Mucosa of descending colon (tissue), 3 donors: ENCODE results near the gene PPP2R5C. TPM values are rescaled to one million over a fixed set of nuclear protein-coding genes. Genes with fewer than 3 reads are reported as not detected.

Experiments used
- ATAC-seq: fragments of 200-7000 bp; cut with Tn5 transposase; one replicate; pipeline ENCODE4 v1.9.1; 2020; ENCODE audit warnings: mild to moderate bottlenecking, moderate library complexity
- DNase-seq, 3 donors: peaks; one replicate each; pipeline ENCODE4 v3.0.0-alpha.2; 2020
- H3K36me3 ChIP-seq: fragments of 200-600 bp; one replicate; pipeline ENCODE4 v1.8.0; 2021; ENCODE audit warnings: low read depth, mild to moderate bottlenecking
- H3K4me1 ChIP-seq: fragments of 200-600 bp; one replicate; pipeline ENCODE4 v1.8.0; 2021; ENCODE audit warnings: low read depth, mild to moderate bottlenecking
- H3K4me3 ChIP-seq: fragments of 200-600 bp; one replicate; pipeline ENCODE4 v1.8.0; 2021; ENCODE audit warnings: mild to moderate bottlenecking
- H3K9me3 ChIP-seq: fragments of 200-600 bp; one replicate; pipeline ENCODE4 v1.8.0; 2021; ENCODE audit warnings: mild to moderate bottlenecking
- intact Hi-C, 2 donors: fragments of 100-400 bp; cut with DNase I in 1 of 2; cut with micrococcal nuclease in 1 of 2; formaldehyde crosslinking; loops; one replicate each; pipeline versions ENCODE4 v1.11.0 to v1.11.1; 2022; cut with DNase I, micrococcal nuclease
- total RNA-seq, 3 donors: library from RNA; stranded (reverse); fragmentation: NEBNext Ultra II Directional in 2 of 3; extraction: Animal tissue kit (Norgen Biotek cat#: 25700) in 2 of 3; gene quantifications; one replicate each; pipeline versions ENCODE4 v1.2.1 to v1.2.4, GENCODE V29; 2021 to 2023
- TF ChIP-seq, protein P1 (sequence below): fragments of 200-600 bp; IDR thresholded peaks from one replicate; pipeline ENCODE4 v1.8.0; 2022; ENCODE audit warnings: antibody characterized with exemption, mild to moderate bottlenecking
- donor health status: DM: no; HTN: no; CAD: no; lungs with moderate emphysema.
- donor health status: DM: no; HTN: no; CAD: no.
- donor health status: DM: no; HTN: yes; CAD: no.

The PPP2R5C gene
- total RNA-seq, 3 donors from 2014 or later = 131 to 173 (median 160) TPM

DNA sequence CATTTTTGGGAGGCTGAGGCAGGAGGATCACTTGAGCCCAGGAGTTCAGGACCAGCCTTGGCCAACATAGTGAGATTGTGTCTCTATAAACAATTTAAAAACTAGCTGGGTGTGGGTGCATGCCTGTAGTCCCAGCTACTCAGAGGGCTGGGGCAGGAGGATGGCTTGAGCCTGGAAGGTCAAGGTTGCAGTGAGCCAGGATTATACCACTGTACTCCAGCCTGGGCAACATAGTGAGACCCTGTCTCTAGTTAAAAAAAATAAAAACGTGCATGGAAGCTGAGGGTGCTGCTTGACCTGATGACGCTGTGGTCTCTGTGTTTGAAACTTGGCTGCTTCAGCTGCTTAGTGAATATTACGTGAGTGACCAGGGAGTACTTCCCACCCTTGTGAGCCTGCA lies 89.7 kb downstream of the PPP2R5C start:
- intact Hi-C loops = no loop called here
- H3K4me1 ChIP-seq = peaks cover 30% of the 10 kb centered on the region

DNA sequence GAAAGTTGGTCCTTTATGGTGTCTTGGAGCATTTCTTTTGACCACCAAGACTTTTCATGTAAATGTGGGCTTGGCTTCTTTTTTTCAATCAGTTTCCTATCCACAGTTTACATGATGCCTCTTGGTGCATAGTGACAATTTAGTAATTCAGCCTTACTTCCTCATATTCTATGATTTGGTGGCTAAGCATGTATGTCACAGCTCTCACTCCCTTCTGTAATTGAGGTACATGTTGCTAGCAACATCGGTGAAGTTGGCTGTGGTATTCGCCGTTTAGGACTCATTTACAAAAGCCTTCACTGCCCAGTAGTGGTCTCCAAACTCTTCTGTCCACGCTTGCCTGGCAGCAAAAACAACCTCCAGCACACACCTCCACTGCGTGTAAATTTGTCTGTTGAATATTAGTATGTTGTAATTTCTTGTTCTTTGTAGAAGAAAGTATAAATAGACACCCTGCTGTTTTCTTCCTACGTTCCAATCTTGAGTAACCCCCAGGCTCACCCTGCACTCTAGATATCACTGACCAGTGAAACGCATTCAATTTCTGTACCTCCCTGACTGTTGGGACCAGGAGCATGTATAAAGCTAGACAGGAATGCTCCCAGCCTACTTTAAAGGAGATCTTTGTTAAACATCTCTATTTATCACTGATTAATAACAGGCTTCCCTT lies 90.4 kb downstream of the PPP2R5C start:
- Histone ChIP-seq H3K4me3 (no peak overlapping the region), H3K9me3 (no peaks in the 10 kb centered on the region), H3K4me1 (peaks cover 35% of the 10 kb centered on the region), H3K36me3 (no peaks in the 10 kb centered on the region)
- TF ChIP-seq, protein P1, sequence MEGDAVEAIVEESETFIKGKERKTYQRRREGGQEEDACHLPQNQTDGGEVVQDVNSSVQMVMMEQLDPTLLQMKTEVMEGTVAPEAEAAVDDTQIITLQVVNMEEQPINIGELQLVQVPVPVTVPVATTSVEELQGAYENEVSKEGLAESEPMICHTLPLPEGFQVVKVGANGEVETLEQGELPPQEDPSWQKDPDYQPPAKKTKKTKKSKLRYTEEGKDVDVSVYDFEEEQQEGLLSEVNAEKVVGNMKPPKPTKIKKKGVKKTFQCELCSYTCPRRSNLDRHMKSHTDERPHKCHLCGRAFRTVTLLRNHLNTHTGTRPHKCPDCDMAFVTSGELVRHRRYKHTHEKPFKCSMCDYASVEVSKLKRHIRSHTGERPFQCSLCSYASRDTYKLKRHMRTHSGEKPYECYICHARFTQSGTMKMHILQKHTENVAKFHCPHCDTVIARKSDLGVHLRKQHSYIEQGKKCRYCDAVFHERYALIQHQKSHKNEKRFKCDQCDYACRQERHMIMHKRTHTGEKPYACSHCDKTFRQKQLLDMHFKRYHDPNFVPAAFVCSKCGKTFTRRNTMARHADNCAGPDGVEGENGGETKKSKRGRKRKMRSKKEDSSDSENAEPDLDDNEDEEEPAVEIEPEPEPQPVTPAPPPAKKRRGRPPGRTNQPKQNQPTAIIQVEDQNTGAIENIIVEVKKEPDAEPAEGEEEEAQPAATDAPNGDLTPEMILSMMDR = no peak
- ATAC-seq (peak; percentile 10), DNase-seq (no peak)
- intact Hi-C loops = no loop called here

More for the DNA sequence above, 89.7 kb downstream of the PPP2R5C start:
- Histone ChIP-seq H3K36me3 (no peaks in the 10 kb centered on the region), H3K4me3 (no peak overlapping the region), H3K9me3 (no peaks in the 10 kb centered on the region)
- TF ChIP-seq, protein P1 = no peak
- ATAC-seq (no peak), DNase-seq (no peak)

DNA sequence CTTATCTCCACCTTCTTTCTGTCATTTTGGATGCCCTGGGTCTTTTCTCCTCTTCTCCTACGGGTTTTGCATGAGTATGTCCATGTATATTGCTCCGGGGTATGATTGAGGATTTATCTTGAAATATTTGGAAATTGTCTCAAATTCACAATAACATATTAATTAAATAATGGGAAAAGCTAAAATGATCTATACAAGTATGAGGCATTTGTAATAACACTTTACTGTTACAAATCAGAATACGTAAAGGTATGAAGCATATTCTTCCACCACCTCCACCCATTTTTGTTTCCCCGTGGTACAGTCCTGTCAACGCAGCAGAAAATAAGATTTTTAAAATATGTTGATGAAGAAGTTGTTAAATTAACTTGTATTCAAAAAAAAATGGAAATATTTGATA lies 91.3 kb downstream of the PPP2R5C start:
- ATAC-seq = no peak
- Histone ChIP-seq H3K9me3 (no peaks in the 10 kb centered on the region), H3K4me3 (no peak overlapping the region), H3K4me1 (peaks cover 36% of the 10 kb centered on the region), H3K36me3 (no peaks in the 10 kb centered on the region)
- DNase-seq = no peak
- intact Hi-C loops = no loop called here
- TF ChIP-seq, protein P1 = no peak

DNA sequence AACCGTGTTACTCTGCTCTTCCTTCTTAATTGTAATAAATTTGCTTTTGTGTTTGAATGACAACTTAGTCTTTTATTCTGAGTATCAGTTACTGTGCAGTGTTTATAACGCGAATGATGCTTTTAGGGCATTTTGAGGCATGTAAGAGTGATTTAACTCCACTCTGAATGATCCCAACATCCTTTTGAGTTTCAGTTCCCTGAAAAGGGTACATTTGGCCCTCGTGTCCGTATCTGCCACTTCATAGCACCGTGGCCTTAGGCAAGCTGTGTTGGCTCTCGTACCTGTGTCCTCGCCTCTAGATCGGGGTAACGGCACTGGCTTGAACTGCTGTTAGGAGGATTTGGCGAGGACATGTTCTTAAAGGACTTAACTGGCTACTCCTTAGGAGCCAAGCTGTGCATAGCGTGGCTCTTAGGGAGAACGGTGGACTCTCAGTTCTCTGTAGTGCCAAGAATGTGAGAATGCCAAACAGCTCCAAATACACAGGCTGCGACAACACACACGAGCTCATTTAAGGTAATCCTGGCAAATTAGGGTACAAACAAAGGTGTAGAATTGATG lies 92.0 kb downstream of the PPP2R5C start:
- no peak for ATAC-seq
- Histone ChIP-seq H3K36me3 (no peaks in the 10 kb centered on the region), H3K4me1 (peaks cover 34% of the 10 kb centered on the region)

DNA sequence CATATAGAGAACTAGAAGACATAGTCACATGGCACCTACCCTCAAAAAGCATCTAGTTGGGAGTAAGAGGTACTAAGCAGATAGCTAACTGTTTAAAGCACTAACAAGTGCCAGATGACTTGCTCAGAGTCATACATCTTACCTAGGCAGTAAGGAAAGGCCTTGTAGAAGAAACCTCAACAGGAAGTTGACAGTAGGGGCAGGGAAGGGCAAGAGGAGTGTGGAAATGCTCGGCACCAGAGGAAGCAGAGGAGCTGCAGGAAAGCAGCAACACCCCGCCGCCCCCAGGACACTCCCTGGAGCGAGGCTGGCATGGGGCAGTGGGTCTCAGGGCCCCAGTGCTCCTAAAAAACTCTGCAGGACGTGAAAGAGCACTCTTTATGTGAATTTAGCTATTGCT lies 92.9 kb downstream of the PPP2R5C start:
- DNase-seq (peak in 1 of 3 donors; percentile 56), ATAC-seq (peak; percentile 73)
- peaks cover 26% of the 10 kb centered on the region for H3K4me1 ChIP-seq

More for the DNA sequence above, 92.0 kb downstream of the PPP2R5C start:
- TF ChIP-seq, protein P1 = no peak
- Histone ChIP-seq H3K4me3 (no peak overlapping the region), H3K9me3 (no peaks in the 10 kb centered on the region)
- no peak for DNase-seq
- intact Hi-C loops = no loop called here

More for the DNA sequence above, 92.9 kb downstream of the PPP2R5C start:
- H3K4me3 ChIP-seq = no peak overlapping the region
- no peaks in the 10 kb centered on the region for H3K9me3 ChIP-seq
- TF ChIP-seq, protein P1 = no peak
- intact Hi-C loops = no loop called here
- no peaks in the 10 kb centered on the region for H3K36me3 ChIP-seq
